HG03175 (cell line): ENCODE results near the gene DYRK2.
A peak's percentile ranks its signal among the peaks of the same experiment; 100 is the strongest.
"Not testable (repeated sequence)": the region's sequence is repeated elsewhere in the genome, so short reads cannot be mapped to it uniquely, and the experiment has no call there.

ENCODE experiments used
- ATAC-seq: cut with Tn5 transposase; IDR thresholded peaks from one replicate; pipeline ENCODE4 v1.9.1; 2021; ENCODE audit warnings: mild to moderate bottlenecking, moderate library complexity; ENCODE audit not compliant: unreplicated experiment

DYRK2 gene

GRCh38 chr12:67669217-67669933, 20.8 kb downstream of the DYRK2 start:
- ATAC-seq: no peak

- no peak for ATAC-seq
Observed at GRCh38 chr12:67669934-67670631, 21.5 kb downstream of the DYRK2 start.

DNA sequence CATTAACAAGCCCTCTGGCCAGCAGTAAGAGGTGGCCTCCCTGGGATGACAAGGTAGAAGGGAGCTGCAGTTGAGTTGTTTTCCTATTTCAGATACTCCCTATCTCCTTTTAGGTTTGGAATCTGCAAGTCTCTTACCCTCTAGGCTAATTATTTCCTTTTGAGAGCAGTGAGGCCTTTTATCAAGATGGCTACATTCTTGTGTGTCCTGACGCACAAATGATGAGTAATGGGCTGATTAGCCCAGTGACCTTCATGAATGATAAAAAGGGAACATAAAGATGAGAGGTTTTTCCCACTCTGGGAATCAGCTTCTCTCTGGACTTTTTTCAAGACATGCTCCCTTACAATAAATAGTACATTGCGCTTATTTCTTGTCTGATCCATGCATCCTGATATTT, 22.9 kb downstream of the DYRK2 start:
- no peak for ATAC-seq

DNA sequence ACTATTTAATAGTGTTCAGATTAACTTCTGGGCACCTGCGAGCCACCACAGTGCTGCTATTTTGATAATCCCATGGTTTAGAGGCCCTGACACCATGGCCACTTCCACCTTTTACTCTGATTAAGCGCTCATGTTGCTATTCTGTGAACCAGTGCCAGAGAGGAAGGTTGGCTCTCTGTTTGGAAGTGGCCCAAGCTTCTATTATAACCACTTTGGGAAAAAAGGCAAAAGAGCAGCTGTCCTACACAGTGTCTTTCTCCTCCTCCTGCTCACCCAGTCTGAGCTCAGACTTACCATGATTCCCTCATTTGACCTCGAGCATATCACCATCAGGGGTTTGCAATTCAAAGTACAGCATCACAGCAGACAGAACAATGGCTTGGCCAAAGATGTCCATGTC, 23.3 kb downstream of the DYRK2 start:
- ATAC-seq: no peak

DNA sequence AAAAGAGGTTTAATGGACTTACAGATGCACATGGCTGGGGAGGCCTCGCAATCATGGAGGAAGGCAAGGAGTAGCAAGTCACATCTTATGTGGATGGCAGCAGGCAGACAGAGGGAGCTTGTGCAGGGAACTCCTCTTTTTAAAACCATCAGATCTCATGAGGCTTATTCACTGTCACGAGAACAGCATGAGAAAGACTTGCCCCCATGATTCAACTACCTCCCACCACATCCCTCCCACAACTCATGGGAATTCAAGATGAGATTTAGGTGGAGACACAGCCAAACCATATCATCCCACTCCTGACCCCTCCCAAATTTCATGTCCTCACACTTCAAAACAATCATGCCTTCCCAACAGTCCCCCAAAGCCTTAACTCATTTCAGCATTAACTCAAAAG, 24.0 kb downstream of the DYRK2 start:
- not testable (repeated sequence) for ATAC-seq

DNA sequence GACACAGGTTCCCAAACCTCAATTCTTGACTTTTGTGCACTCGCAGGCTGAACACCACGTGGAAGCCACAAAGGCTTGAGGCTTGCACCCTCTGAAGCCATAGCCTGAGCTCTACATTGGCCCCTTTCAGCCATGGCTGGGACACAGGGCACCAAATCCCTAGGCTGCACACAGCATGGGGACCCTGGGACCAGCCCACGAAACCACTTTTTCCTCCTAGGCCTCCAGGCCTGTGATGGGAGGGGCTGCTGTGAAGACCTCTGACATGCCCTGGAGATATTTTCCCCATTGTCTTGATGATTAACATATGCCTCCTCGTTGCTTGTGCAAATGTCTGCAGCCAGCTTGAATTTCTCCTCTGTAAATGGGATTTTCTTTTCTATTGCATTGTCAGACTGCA, 25.0 kb downstream of the DYRK2 start:
- ATAC-seq: not testable (repeated sequence)

DNA sequence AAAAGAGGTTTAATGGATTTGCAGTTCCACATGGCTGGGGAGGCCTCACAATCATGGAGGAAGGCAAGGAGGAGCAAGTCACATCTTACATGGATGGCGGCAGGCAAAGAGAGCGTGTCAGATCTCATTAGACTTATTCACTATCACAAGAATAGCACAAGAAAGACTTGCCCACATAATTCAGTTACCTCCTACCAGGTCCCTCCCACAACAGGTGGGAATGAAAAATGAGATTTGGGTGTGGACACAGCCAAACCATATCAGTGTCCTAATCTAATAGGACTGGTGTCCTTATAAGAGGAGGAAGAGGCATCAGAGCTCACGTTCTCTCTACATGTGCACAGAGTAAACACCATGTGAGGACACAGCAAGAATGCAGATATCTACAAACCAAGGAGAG, 25.9 kb downstream of the DYRK2 start:
- no peak for ATAC-seq

DNA sequence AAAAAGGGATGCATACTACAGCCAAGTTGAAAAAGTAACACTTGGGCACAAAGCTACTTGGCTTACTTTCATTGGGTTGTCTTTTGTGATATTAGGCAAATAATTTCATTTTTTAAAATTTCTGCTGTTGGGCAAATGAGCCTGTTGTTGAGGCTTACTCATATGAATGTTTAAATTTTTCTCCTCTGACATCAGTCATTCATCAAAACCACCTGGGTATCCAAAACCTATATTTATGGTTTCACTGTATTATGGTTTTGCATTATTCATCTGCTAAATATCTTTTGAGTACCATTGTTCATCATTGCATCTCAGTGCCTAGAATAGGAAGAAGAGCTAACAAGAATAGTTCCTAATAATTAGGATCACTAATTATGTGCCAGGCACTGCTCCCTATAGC, 28.1 kb downstream of the DYRK2 start:
- no peak for ATAC-seq

DNA sequence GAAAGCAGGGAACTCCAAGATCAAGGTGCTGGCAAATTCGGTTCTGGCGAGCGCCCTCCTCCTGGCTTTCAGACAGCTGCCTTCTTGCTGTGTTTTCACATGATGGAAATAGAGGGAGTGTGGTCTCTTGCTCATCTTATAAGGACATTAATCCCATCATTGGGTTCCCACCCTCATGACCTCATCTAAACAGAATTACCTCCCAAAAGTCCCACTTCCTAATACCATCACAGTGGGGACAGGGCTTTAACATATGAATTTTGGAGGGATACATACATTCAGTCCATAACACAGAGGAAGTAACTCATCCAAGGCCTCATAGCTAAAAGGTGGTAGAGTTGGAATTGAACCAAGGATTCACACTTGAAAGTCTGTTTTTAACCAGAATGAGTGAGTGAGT, 28.6 kb downstream of the DYRK2 start:
- ATAC-seq: no peak

GRCh38 chr12:67681105-67681778, 32.7 kb downstream of the DYRK2 start:
- no peak for ATAC-seq

DNA sequence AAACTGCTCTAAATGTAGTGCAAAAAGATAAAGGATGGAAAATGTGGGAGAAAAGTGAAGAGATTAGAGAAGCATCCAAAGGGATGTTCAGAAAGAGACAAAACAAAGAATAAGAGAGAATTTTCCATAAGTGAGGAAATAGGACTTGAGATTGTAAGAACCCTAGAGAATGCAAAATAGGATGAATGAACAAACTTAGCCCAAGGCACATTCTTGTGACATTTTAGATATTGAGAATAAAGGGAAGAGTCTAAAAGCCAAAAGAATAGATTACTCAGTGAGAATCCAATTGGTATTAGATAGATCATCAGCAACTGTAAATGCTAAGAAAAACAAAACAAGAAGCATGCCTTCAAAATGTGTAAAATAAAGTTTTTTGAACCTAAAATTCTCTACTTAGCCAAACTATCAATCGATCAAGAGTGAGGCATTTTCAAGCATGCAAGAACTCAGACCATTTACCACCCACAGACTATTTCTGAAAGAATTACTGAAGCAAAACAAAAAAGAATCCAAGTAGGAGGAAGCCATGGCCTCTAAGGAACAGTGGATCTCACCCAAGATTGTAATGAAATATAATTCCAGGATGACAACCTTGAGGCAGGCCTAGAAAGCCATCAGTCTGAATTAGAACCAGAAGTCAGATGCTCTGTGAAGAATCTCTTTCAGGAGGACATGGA, 33.5 kb downstream of the DYRK2 start:
- no peak for ATAC-seq

- ATAC-seq: no peak
Observed at GRCh38 chr12:67689385-67689784, 40.8 kb downstream of the DYRK2 start.

GRCh38 chr12:67690656-67691055, 42.1 kb downstream of the DYRK2 start:
- ATAC-seq: no peak

- no peak for ATAC-seq
Observed at GRCh38 chr12:67691220-67691619, 42.7 kb downstream of the DYRK2 start.

DNA sequence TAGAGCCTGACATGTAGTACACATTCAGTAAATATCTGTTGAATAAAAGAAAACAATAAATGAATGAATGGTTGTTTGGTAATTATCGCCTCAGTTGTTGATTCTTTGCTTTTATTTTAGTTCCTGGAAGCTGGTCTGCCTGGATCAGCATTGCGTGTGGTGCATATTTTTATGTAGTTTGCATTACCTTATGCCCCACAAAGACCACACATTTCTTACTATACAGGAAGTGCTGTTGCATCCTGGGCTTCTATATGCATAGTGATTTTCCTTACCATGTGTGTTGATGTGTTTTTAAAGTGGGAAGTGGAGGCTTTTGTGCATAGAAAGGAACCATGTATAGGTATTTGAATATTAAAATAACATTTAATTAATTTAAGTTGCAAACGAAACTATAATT, 43.6 kb downstream of the DYRK2 start:
- ATAC-seq: no peak

- ATAC-seq: peak; percentile 88
Observed at GRCh38 chr12:67692966-67693365, 44.4 kb downstream of the DYRK2 start.

- no peak for ATAC-seq
Observed at GRCh38 chr12:67693894-67694293, 45.3 kb downstream of the DYRK2 start.

DNA sequence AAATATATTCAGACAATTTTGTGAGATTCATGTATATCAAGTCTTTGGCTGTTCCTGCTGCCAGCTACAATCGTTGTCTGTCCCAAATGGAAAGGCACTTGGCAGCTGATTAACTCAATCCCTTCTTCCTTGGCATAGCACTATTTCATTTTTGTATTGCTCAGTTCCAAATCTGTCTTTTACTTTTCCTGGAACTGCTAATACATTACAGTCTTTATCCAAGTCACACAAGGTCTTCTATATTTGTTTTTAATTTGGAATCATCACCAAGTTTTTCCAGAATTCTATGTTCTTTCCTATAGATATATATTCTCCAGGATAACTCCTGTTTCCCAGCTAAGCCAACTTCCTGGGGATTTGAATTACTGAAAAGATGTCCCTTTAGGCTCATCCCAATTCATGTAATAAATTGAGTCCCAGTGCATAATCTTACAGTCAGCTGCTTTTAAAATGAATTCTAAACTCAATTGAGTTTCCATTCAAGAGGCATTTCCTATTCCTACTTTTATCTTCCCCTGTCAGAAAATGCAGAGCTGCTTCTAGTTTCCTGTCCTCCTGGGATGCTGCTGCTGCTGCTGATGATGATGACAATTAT, 45.9 kb downstream of the DYRK2 start:
- ATAC-seq: no peak

DNA sequence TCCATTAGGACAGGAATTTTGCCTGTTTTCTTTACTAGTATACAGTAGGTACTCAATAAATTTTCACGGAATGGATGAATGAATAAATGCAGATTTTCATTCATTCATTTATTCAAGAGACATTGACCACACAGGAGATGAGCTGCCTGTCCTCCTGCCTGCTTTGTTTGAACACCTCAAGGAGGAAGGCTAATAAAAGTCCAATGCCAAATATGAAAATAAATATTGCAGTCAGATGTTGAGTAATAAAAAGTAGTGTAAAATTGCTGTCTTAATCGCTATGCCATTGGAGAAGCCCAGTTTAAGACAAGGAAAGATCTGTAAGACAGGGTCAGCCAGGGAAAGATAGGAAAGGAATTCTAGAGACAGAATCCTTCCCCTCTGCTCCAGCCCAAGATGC, 47.4 kb downstream of the DYRK2 start:
- no peak for ATAC-seq

- ATAC-seq: no peak
Observed at GRCh38 chr12:67697443-67697842, 48.9 kb downstream of the DYRK2 start.

GRCh38 chr12:67697967-67698366, 49.4 kb downstream of the DYRK2 start:
- ATAC-seq: no peak
